GM12878 (cell line): ENCODE results near the gene OLIG2. TPM values are rescaled to one million over a fixed set of nuclear protein-coding genes. Genes with fewer than 3 reads are reported as not detected.

Source experiments
- ATAC-seq: fragments of 200-7000 bp; cut with Tn5 transposase; 3 replicates; pipeline ENCODE4 v1.9.1; 2020; ENCODE audit warnings: mild to moderate bottlenecking, moderate library complexity
- BruUV-seq: library from RNA; stranded (reverse); fragments of 400-500 nt; replicated peaks from 2 replicates; lab custom pipeline; 2021; lab: Mats Ljungman, UMichigan
- CTCF ChIA-PET: fragments of 300-600 bp; sonication (Branson Sonifier 250); formaldehyde crosslinking; extraction: SDS; loops from one replicate; lab custom pipeline; 2021; ENCODE audit warnings: inconsistent platforms; lab: Yijun Ruan, JAX
- POLR2A ChIA-PET: fragments of 350-600 bp; formaldehyde crosslinking; extraction: SDS; loops from one replicate; lab custom pipeline; 2021; ENCODE audit warnings: inconsistent platforms; lab: Charles Lee
- RAD21 ChIA-PET: fragments of 300-600 bp; sonication (Branson Sonifier 250); formaldehyde crosslinking; loops from one replicate; lab custom pipeline; 2023; ENCODE audit warnings: antibody characterized with exemption; ENCODE audit not compliant: unreplicated experiment; lab: Charles Lee
- SMC1A ChIA-PET: fragments of 300-600 bp; sonication (Branson Sonifier 250); formaldehyde crosslinking; loops from one replicate; lab custom pipeline; 2023; ENCODE audit not compliant: unreplicated experiment, uncharacterized antibody; lab: Charles Lee
- DNase-seq: peaks from one replicate; pipeline ENCODE4 v3.0.0-alpha.2; 2011; ENCODE audit warnings: low read depth, low spot score
- FAIRE-seq: peaks from 3 replicates; lab custom pipeline; 2011; peaks lifted over from hg19 to GRCh38; lab: Jason Lieb, UNC
- H2AFZ ChIP-seq: 2 replicates; pipeline ENCODE4 v1.6.0; 2011; ENCODE audit warnings: low read depth, low read length, control low read depth; ENCODE audit not compliant: control insufficient read depth
- H3K27ac ChIP-seq: 2 replicates; pipeline ENCODE4 v1.5.1; 2011; ENCODE audit warnings: control low read depth; ENCODE audit not compliant: control insufficient read depth, insufficient read depth
- H3K27me3 ChIP-seq, 2 experiments: replicated peaks in 1 of 2; 2 replicates each; pipeline versions ENCODE4 v1.6.0 to v1.6.1; 2011; ENCODE audit warnings: low read length in 1 of 2; ENCODE audit not compliant: control insufficient read depth in 2 of 2, insufficient read depth in 2 of 2
- H3K36me3 ChIP-seq, 2 experiments: 2 replicates each; pipeline ENCODE4 v1.5.1; 2011; ENCODE audit warnings: low read length in 1 of 2; ENCODE audit not compliant: control insufficient read depth in 2 of 2, insufficient read depth in 2 of 2
- H3K4me1 ChIP-seq: 2 replicates; pipeline ENCODE4 v1.6.1; 2011; ENCODE audit warnings: mild to moderate bottlenecking, low read length, moderate library complexity, mixed read lengths; ENCODE audit not compliant: control insufficient read depth, insufficient read depth
- H3K4me2 ChIP-seq: 2 replicates; pipeline ENCODE4 v1.6.0; 2011; ENCODE audit warnings: control low read depth; ENCODE audit not compliant: control insufficient read depth, insufficient read depth
- H3K4me3 ChIP-seq: fragments of 200-600 bp; sonication (generic); 2 replicates; pipeline ENCODE4 v1.5.1; 2016
- H3K79me2 ChIP-seq: 2 replicates; pipeline ENCODE4 v1.6.0; 2011; ENCODE audit warnings: low read length; ENCODE audit not compliant: control insufficient read depth, insufficient read depth
- H3K9ac ChIP-seq: 2 replicates; pipeline ENCODE4 v1.8.0; 2011; ENCODE audit warnings: low read length, control low read depth, mixed read lengths; ENCODE audit not compliant: control insufficient read depth, insufficient read depth
- H3K9me3 ChIP-seq: replicated peaks from 3 replicates; pipeline ENCODE4 v1.5.1; 2011; ENCODE audit warnings: mild to moderate bottlenecking, low read length; ENCODE audit not compliant: control insufficient read depth, insufficient read depth
- H4K20me1 ChIP-seq: 2 replicates; pipeline ENCODE4 v1.6.0; 2011; ENCODE audit not compliant: control insufficient read depth, insufficient read depth
- HDAC6 ChIP-seq: fragments of 200-600 bp; sonication (generic); IDR thresholded peaks from one replicate; pipeline ENCODE4 v1.8.0; 2017; ENCODE audit warnings: antibody characterized with exemption; ENCODE audit not compliant: unreplicated experiment
- POLR2A ChIP-seq: IDR thresholded peaks from 2 replicates; pipeline ENCODE4 v1.6.1; 2011; ENCODE audit warnings: low read depth, mild to moderate bottlenecking, low read length
- WGBS: methylation state at CpG from one replicate; pipeline ENCODE4 v1.1.6; 2016; ENCODE audit warnings: low lambda C conversion rate; ENCODE audit not compliant: insufficient replicate concordance, insufficient coverage; ENCODE audit errors: missing lambda C conversion rate; 5-methylcytosine and 5-hydroxymethylcytosine counted together
- in situ Hi-C: fragments of 300-500 bp; cut with MboI; formaldehyde crosslinking; loops from 9 replicates; pipeline ENCODE4 v1.14.3; 2018; ENCODE audit warnings: mixed read lengths
- intact Hi-C: fragments of 100-400 bp; cut with micrococcal nuclease; formaldehyde crosslinking; loops from one replicate; pipeline ENCODE4 v1.14.2; 2022; ENCODE audit not compliant: unreplicated experiment
- polyA plus RNA-seq, 11 experiments: library from polyadenylated mRNA; depleted of rRNA in 4 of 11; unstranded in 6 of 11; stranded (reverse) in 5 of 11; fragments of >200 nt; fragmentation: Nextera tagmentation in 4 of 11; fragmentation: Illumina TruSeq in 1 of 11; extraction: Ambion mirVana in 4 of 11; extraction: Trizol in 1 of 11; gene quantifications; 1 replicate in 1 of 11; 2 replicates in 10 of 11; pipeline versions ENCODE4 v1.2.1 to v1.2.3, GENCODE V29; 2011 to 2016; ENCODE audit warnings: inconsistent platforms in 2 of 11, missing spikeins in 2 of 11, low read depth in 1 of 11
- total RNA-seq, 4 experiments: library from RNA; depleted of rRNA in 3 of 4; stranded (reverse); fragments of >200 nt in 3 of 4; fragmentation: Illumina TruSeq in 1 of 4; extraction: Trizol in 1 of 4; gene quantifications; 2 replicates each; pipeline versions ENCODE4 v1.2.1 to v1.2.3, GENCODE V29; 2013 to 2021
- TF ChIP-seq, protein P1 (sequence below): IDR thresholded peaks from 2 replicates; pipeline ENCODE4 v1.6.1; 2012; ENCODE audit warnings: improper control_type of control experiment, low read depth, low read length; ENCODE audit not compliant: insufficient replicate concordance
- TF ChIP-seq, protein P2 (sequence below): fragments of 450-650 bp; IDR thresholded peaks from 2 replicates; pipeline ENCODE4 v1.6.1; 2017; ENCODE audit warnings: borderline replicate concordance

The OLIG2 gene
- total and polyA plus RNA-seq, 10 of the 15 experiments (the other 5 are each of a cell fraction or from before 2014, with no cell fraction given): not detected

- TF ChIP-seq, protein P1, sequence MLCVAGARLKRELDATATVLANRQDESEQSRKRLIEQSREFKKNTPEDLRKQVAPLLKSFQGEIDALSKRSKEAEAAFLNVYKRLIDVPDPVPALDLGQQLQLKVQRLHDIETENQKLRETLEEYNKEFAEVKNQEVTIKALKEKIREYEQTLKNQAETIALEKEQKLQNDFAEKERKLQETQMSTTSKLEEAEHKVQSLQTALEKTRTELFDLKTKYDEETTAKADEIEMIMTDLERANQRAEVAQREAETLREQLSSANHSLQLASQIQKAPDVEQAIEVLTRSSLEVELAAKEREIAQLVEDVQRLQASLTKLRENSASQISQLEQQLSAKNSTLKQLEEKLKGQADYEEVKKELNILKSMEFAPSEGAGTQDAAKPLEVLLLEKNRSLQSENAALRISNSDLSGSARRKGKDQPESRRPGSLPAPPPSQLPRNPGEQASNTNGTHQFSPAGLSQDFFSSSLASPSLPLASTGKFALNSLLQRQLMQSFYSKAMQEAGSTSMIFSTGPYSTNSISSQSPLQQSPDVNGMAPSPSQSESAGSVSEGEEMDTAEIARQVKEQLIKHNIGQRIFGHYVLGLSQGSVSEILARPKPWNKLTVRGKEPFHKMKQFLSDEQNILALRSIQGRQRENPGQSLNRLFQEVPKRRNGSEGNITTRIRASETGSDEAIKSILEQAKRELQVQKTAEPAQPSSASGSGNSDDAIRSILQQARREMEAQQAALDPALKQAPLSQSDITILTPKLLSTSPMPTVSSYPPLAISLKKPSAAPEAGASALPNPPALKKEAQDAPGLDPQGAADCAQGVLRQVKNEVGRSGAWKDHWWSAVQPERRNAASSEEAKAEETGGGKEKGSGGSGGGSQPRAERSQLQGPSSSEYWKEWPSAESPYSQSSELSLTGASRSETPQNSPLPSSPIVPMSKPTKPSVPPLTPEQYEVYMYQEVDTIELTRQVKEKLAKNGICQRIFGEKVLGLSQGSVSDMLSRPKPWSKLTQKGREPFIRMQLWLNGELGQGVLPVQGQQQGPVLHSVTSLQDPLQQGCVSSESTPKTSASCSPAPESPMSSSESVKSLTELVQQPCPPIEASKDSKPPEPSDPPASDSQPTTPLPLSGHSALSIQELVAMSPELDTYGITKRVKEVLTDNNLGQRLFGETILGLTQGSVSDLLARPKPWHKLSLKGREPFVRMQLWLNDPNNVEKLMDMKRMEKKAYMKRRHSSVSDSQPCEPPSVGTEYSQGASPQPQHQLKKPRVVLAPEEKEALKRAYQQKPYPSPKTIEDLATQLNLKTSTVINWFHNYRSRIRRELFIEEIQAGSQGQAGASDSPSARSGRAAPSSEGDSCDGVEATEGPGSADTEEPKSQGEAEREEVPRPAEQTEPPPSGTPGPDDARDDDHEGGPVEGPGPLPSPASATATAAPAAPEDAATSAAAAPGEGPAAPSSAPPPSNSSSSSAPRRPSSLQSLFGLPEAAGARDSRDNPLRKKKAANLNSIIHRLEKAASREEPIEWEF: no peak
- TF ChIP-seq POLR2A: no peak
- TF ChIP-seq, all 136 proteins: peak for 0
These were observed 716 bp downstream of the OLIG2 start (continued) for GRCh38 chr21:33026443-33026858.

DNA sequence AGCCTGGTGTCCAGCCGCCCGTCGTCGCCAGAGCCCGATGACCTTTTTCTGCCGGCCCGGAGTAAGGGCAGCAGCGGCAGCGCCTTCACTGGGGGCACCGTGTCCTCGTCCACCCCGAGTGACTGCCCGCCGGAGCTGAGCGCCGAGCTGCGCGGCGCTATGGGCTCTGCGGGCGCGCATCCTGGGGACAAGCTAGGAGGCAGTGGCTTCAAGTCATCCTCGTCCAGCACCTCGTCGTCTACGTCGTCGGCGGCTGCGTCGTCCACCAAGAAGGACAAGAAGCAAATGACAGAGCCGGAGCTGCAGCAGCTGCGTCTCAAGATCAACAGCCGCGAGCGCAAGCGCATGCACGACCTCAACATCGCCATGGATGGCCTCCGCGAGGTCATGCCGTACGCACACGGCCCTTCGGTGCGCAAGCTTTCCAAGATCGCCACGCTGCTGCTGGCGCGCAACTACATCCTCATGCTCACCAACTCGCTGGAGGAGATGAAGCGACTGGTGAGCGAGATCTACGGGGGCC lies 1.2 kb downstream of the OLIG2 start:
- ChIA-PET CTCF (no interaction called here), POLR2A (no interaction called here), SMC1A (no interaction called here), RAD21 (no interaction called here)
- in situ Hi-C loops: no loop called here
- TF ChIP-seq HDAC6: peak; percentile 91
- TF ChIP-seq, protein P2, sequence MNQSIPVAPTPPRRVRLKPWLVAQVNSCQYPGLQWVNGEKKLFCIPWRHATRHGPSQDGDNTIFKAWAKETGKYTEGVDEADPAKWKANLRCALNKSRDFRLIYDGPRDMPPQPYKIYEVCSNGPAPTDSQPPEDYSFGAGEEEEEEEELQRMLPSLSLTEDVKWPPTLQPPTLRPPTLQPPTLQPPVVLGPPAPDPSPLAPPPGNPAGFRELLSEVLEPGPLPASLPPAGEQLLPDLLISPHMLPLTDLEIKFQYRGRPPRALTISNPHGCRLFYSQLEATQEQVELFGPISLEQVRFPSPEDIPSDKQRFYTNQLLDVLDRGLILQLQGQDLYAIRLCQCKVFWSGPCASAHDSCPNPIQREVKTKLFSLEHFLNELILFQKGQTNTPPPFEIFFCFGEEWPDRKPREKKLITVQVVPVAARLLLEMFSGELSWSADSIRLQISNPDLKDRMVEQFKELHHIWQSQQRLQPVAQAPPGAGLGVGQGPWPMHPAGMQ: no peak
- H4K20me1 ChIP-seq: no peaks in the 10 kb centered on the region
- H3K79me2 ChIP-seq: no peaks in the 10 kb centered on the region
- no TSS peak for BruUV-seq
- no peak overlapping the region for H3K4me3 ChIP-seq
- FAIRE-seq (no peak), ATAC-seq (no peak), DNase-seq (no peak)
- H2AFZ ChIP-seq: no peak overlapping the region
- intact Hi-C loops: no loop called here
- WGBS: 60% methylated on average over 51 of the region's 54 CpGs
- no peaks in the 10 kb centered on the region for H3K4me1 ChIP-seq
- no peak overlapping the region for H3K9ac ChIP-seq
- H3K9me3 ChIP-seq: no peaks in the 10 kb centered on the region; the same call in 2 of the 3 replicates
- H3K36me3 ChIP-seq: no peaks in the 10 kb centered on the region; a peak in 1 of 4 replicates
- peaks cover 30 to 32% of the 10 kb centered on the region in 2 experiments for H3K27me3 ChIP-seq
- H3K4me2 ChIP-seq: no peak overlapping the region
- no peak overlapping the region for H3K27ac ChIP-seq
